ENCODE data around the gene SERPINB10.

SERPINB10 gene

GRCh38 chr18:63907664-63908063 lies at the start of gene SERPINB10:
Gene SERPINB10 (plus strand): TSS chr18:63907958. CDS start chr18:63915511, 7,553 bp downstream.
- Mint-ChIP-seq H3K27me3 (peaks cover 3% of the 10 kb centered on the region), H3K4me1 (ENCODE audit: low read depth) (no peaks in the 10 kb centered on the region), H3K36me3 (no peaks in the 10 kb centered on the region), H3K4me3 (no peak within 1 kb of the TSS), H3K9me3 (ENCODE audit: low read depth) (no peaks in the 10 kb centered on the region), H3K27ac (no peak within 1 kb of the TSS)

GRCh38 chr18:63858456-63858855 lies 49.3 kb upstream of the SERPINB10 start:
- Mint-ChIP-seq H3K9me3 (ENCODE audit: low read depth) (peaks cover 3% of the 10 kb centered on the region), H3K27ac (no peak overlapping the region), H3K27me3 (peaks cover 10% of the 10 kb centered on the region), H3K36me3 (no peaks in the 10 kb centered on the region), H3K4me3 (no peak overlapping the region), H3K4me1 (ENCODE audit: low read depth) (no peaks in the 10 kb centered on the region)

- no peak overlapping the region for H3K4me3 Mint-ChIP-seq
- no peaks in the 10 kb centered on the region for H3K36me3 Mint-ChIP-seq
- no peak overlapping the region for H3K27ac Mint-ChIP-seq
- H3K9me3 Mint-ChIP-seq (ENCODE audit: low read depth), result peaks cover 2% of the 10 kb centered on the region
- no peaks in the 10 kb centered on the region for H3K4me1 Mint-ChIP-seq (ENCODE audit: low read depth)
- peaks cover 10% of the 10 kb centered on the region for H3K27me3 Mint-ChIP-seq
Measured at GRCh38 chr18:63859781-63860475, 47.8 kb upstream of the SERPINB10 start.

GRCh38 chr18:63860531-63860930 lies 47.2 kb upstream of the SERPINB10 start:
- Mint-ChIP-seq H3K4me1 (ENCODE audit: low read depth) (no peaks in the 10 kb centered on the region), H3K36me3 (no peaks in the 10 kb centered on the region), H3K4me3 (no peak overlapping the region), H3K27ac (no peak overlapping the region), H3K27me3 (peaks cover 10% of the 10 kb centered on the region), H3K9me3 (ENCODE audit: low read depth) (no peaks in the 10 kb centered on the region)

- Mint-ChIP-seq H3K27me3 (no peaks in the 10 kb centered on the region), H3K4me3 (no peak overlapping the region), H3K9me3 (ENCODE audit: low read depth) (no peaks in the 10 kb centered on the region), H3K4me1 (ENCODE audit: low read depth) (no peaks in the 10 kb centered on the region), H3K36me3 (no peaks in the 10 kb centered on the region), H3K27ac (no peak overlapping the region)
Measured at GRCh38 chr18:63867368-63868125, 40.2 kb upstream of the SERPINB10 start.

- Mint-ChIP-seq H3K27ac (no peak overlapping the region), H3K9me3 (ENCODE audit: low read depth) (no peaks in the 10 kb centered on the region), H3K36me3 (no peaks in the 10 kb centered on the region), H3K4me1 (ENCODE audit: low read depth) (no peaks in the 10 kb centered on the region), H3K4me3 (no peak overlapping the region), H3K27me3 (no peaks in the 10 kb centered on the region)
Measured at GRCh38 chr18:63868546-63868945, 39.2 kb upstream of the SERPINB10 start.

GRCh38 chr18:63869374-63869773 lies 38.4 kb upstream of the SERPINB10 start:
- H3K36me3 Mint-ChIP-seq, result no peaks in the 10 kb centered on the region
- H3K27ac Mint-ChIP-seq, result no peak overlapping the region
- no peaks in the 10 kb centered on the region for H3K4me1 Mint-ChIP-seq (ENCODE audit: low read depth)
- H3K27me3 Mint-ChIP-seq, result no peaks in the 10 kb centered on the region
- no peak overlapping the region for H3K4me3 Mint-ChIP-seq
- H3K9me3 Mint-ChIP-seq (ENCODE audit: low read depth), result no peaks in the 10 kb centered on the region

- no peaks in the 10 kb centered on the region for H3K4me1 Mint-ChIP-seq (ENCODE audit: low read depth)
- no peak overlapping the region for H3K27ac Mint-ChIP-seq
- no peaks in the 10 kb centered on the region for H3K36me3 Mint-ChIP-seq
- no peak overlapping the region for H3K4me3 Mint-ChIP-seq
- H3K27me3 Mint-ChIP-seq, result no peaks in the 10 kb centered on the region
- no peaks in the 10 kb centered on the region for H3K9me3 Mint-ChIP-seq (ENCODE audit: low read depth)
Measured at GRCh38 chr18:63869851-63870250, 37.9 kb upstream of the SERPINB10 start.

GRCh38 chr18:63871836-63872235 lies 35.9 kb upstream of the SERPINB10 start:
- Mint-ChIP-seq H3K36me3 (no peaks in the 10 kb centered on the region), H3K27me3 (no peaks in the 10 kb centered on the region), H3K4me3 (no peak overlapping the region), H3K9me3 (ENCODE audit: low read depth) (no peaks in the 10 kb centered on the region), H3K4me1 (ENCODE audit: low read depth) (no peaks in the 10 kb centered on the region), H3K27ac (no peak overlapping the region)

GRCh38 chr18:63872586-63872985 lies 35.2 kb upstream of the SERPINB10 start:
- H3K9me3 Mint-ChIP-seq (ENCODE audit: low read depth), result no peaks in the 10 kb centered on the region
- H3K27ac Mint-ChIP-seq, result no peak overlapping the region
- H3K27me3 Mint-ChIP-seq, result no peaks in the 10 kb centered on the region
- no peaks in the 10 kb centered on the region for H3K4me1 Mint-ChIP-seq (ENCODE audit: low read depth)
- H3K36me3 Mint-ChIP-seq, result no peaks in the 10 kb centered on the region
- no peak overlapping the region for H3K4me3 Mint-ChIP-seq

GRCh38 chr18:63878343-63878742 lies 29.4 kb upstream of the SERPINB10 start:
- no peak overlapping the region for H3K4me3 Mint-ChIP-seq
- no peak overlapping the region for H3K27ac Mint-ChIP-seq
- no peaks in the 10 kb centered on the region for H3K36me3 Mint-ChIP-seq
- H3K9me3 Mint-ChIP-seq (ENCODE audit: low read depth), result no peaks in the 10 kb centered on the region
- H3K27me3 Mint-ChIP-seq, result no peaks in the 10 kb centered on the region
- H3K4me1 Mint-ChIP-seq (ENCODE audit: low read depth), result no peaks in the 10 kb centered on the region

- Mint-ChIP-seq H3K4me3 (no peak overlapping the region), H3K36me3 (no peaks in the 10 kb centered on the region), H3K4me1 (ENCODE audit: low read depth) (no peaks in the 10 kb centered on the region), H3K9me3 (ENCODE audit: low read depth) (no peaks in the 10 kb centered on the region), H3K27ac (no peak overlapping the region), H3K27me3 (no peaks in the 10 kb centered on the region)
Measured at GRCh38 chr18:63878925-63879324, 28.8 kb upstream of the SERPINB10 start.

- no peaks in the 10 kb centered on the region for H3K4me1 Mint-ChIP-seq (ENCODE audit: low read depth)
- no peak overlapping the region for H3K4me3 Mint-ChIP-seq
- H3K36me3 Mint-ChIP-seq, result no peaks in the 10 kb centered on the region
- H3K27me3 Mint-ChIP-seq, result peaks cover 2% of the 10 kb centered on the region
- H3K9me3 Mint-ChIP-seq (ENCODE audit: low read depth), result no peaks in the 10 kb centered on the region
- H3K27ac Mint-ChIP-seq, result no peak overlapping the region
Measured at GRCh38 chr18:63879709-63880108, 28.0 kb upstream of the SERPINB10 start.

GRCh38 chr18:63881851-63882250 lies 25.9 kb upstream of the SERPINB10 start:
- Mint-ChIP-seq H3K4me3 (no peak overlapping the region), H3K36me3 (no peaks in the 10 kb centered on the region), H3K4me1 (ENCODE audit: low read depth) (no peaks in the 10 kb centered on the region), H3K27me3 (peaks cover 5% of the 10 kb centered on the region), H3K27ac (no peak overlapping the region), H3K9me3 (ENCODE audit: low read depth) (no peaks in the 10 kb centered on the region)

- H3K4me3 Mint-ChIP-seq, result no peak overlapping the region
- H3K4me1 Mint-ChIP-seq (ENCODE audit: low read depth), result peaks cover 1% of the 10 kb centered on the region
- no peaks in the 10 kb centered on the region for H3K36me3 Mint-ChIP-seq
- H3K9me3 Mint-ChIP-seq (ENCODE audit: low read depth), result no peaks in the 10 kb centered on the region
- no peak overlapping the region for H3K27ac Mint-ChIP-seq
- peaks cover 8% of the 10 kb centered on the region for H3K27me3 Mint-ChIP-seq
Measured at GRCh38 chr18:63882333-63883141, 25.2 kb upstream of the SERPINB10 start.
